Panc1 (cell line): Measurements from ENCODE around the gene NPL. TPM values are rescaled to one million over a fixed set of nuclear protein-coding genes. Genes with fewer than 3 reads are reported as not detected.

Experiments
- ATAC-seq: fragments of 200-7000 bp; cut with Tn5 transposase; 2 replicates; pipeline ENCODE4 v1.9.1; 2020; ENCODE audit warnings: mild to moderate bottlenecking, moderate library complexity
- BruUV-seq: library from RNA; stranded (reverse); fragments of 400-500 nt; replicated peaks from 2 replicates; lab custom pipeline; 2021; lab: Mats Ljungman, UMichigan
- CTCF ChIA-PET: fragments of 300-600 bp; sonication (Branson Sonifier 250); formaldehyde crosslinking; loops from one replicate; lab custom pipeline; 2022; ENCODE audit warnings: antibody characterized with exemption; lab: Charles Lee
- POLR2A ChIA-PET: fragments of 300-600 bp; sonication (Branson Sonifier 250); formaldehyde crosslinking; loops from one replicate; lab custom pipeline; 2022; ENCODE audit warnings: antibody characterized with exemption; lab: Charles Lee
- DNase-seq: peaks from one replicate; pipeline ENCODE4 v3.0.0-alpha.2; 2010; ENCODE audit warnings: low read depth, low spot score
- H3K27ac ChIP-seq: 2 replicates; pipeline ENCODE4 v1.5.1; 2011; ENCODE audit warnings: mild to moderate bottlenecking, low read length, inconsistent platforms
- H3K27me3 ChIP-seq: fragments of 200-500 bp; sonication (Bioruptor generic); 2 replicates; pipeline ENCODE4 v1.6.0; 2014; ENCODE audit warnings: low read length, inconsistent platforms; ENCODE audit not compliant: control insufficient read depth, insufficient read depth
- H3K36me3 ChIP-seq: fragments of 200-500 bp; sonication (Bioruptor generic); 2 replicates; pipeline ENCODE4 v1.5.1; 2014; ENCODE audit warnings: inconsistent platforms, mild to moderate bottlenecking, low read length, moderate library complexity; ENCODE audit not compliant: control insufficient read depth, insufficient read depth
- H3K4me1 ChIP-seq: 2 replicates; pipeline ENCODE4 v1.5.1; 2011; ENCODE audit warnings: inconsistent platforms, mild to moderate bottlenecking, low read length, moderate library complexity; ENCODE audit not compliant: control insufficient read depth, insufficient read depth
- H3K4me3 ChIP-seq, 2 experiments: 2 replicates each; pipeline ENCODE4 v1.5.1; 2011 to 2012; ENCODE audit warnings: low read depth in 2 of 2, low read length in 2 of 2, mild to moderate bottlenecking in 2 of 2, inconsistent platforms in 1 of 2, moderate library complexity in 1 of 2
- H3K9me3 ChIP-seq: fragments of 200-500 bp; sonication (Bioruptor generic); 2 replicates; pipeline ENCODE4 v1.5.1; 2014; ENCODE audit warnings: low read depth, mild to moderate bottlenecking, inconsistent platforms, low read length, moderate library complexity; ENCODE audit not compliant: control insufficient read depth, insufficient read depth
- POLR2AphosphoS5 ChIP-seq: IDR thresholded peaks from 2 replicates; pipeline ENCODE4 v1.6.1; 2012; ENCODE audit warnings: mild to moderate bottlenecking, low read depth, low read length, moderate library complexity
- SIN3A ChIP-seq: IDR thresholded peaks from 2 replicates; pipeline ENCODE4 v1.6.1; 2012; ENCODE audit warnings: low read depth, mild to moderate bottlenecking, low read length, moderate library complexity, borderline replicate concordance; ENCODE audit not compliant: insufficient read depth
- TCF7L2 ChIP-seq: IDR thresholded peaks from 2 replicates; pipeline ENCODE4 v1.6.1; 2011; ENCODE audit warnings: mild to moderate bottlenecking, low read depth, low read length, inconsistent platforms
- in situ Hi-C: cut with HindIII; loops from 2 replicates; pipeline ENCODE4 v1.10.0; 2016; ENCODE audit warnings: low sequenced_read_pairs, low pct_unique_long_range_greater_than_20kb
- intact Hi-C: fragments of 100-400 bp; cut with micrococcal nuclease; formaldehyde crosslinking; loops from one replicate; pipeline ENCODE4 v1.10.0; 2022; ENCODE audit not compliant: unreplicated experiment
- total RNA-seq: library from RNA; stranded (reverse); gene quantifications from one replicate; pipeline ENCODE4 v1.2.1, GENCODE V29; 2021; ENCODE audit not compliant: unreplicated experiment
- TF ChIP-seq, protein P1 (sequence below): fragments of 450-650 bp; IDR thresholded peaks from 2 replicates; pipeline ENCODE4 v1.5.1; 2017; ENCODE audit warnings: mild to moderate bottlenecking
- TF ChIP-seq, protein P2 (sequence below), 2 experiments: IDR thresholded peaks; 2 replicates each; pipeline ENCODE4 v1.6.1; 2011 to 2012; ENCODE audit warnings: low read depth in 2 of 2, control low read depth in 1 of 2, low read length in 1 of 2, mild to moderate bottlenecking in 1 of 2, moderate library complexity in 1 of 2; ENCODE audit not compliant: insufficient read depth in 1 of 2

Gene NPL
- total RNA-seq, 1 experiment from 2014 or later, result 0.90 TPM

DNA sequence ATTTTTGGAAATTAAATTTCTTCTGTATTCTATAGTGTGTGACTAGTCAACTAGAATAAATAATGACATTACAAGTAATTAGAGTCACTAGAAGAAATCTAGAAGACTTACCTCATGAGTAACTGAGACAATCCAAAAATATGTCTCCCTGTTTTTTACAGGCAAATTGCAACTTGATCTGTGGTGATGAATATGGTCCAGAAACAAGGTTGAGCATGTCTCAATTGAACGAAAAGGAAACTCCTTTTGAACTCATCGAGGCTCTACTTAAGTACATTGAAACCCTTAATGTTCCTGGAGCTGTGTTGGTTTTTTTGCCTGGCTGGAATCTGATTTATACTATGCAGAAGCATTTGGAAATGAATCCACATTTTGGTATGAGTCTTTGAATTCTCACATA lies 86.3 kb downstream of the NPL start:
- Histone ChIP-seq H3K4me3 (no peak overlapping the region), H3K4me1 (no peaks in the 10 kb centered on the region), H3K36me3 (peaks cover 94% of the 10 kb centered on the region), H3K9me3 (no peaks in the 10 kb centered on the region), H3K27ac (no peak overlapping the region), H3K27me3 (no peaks in the 10 kb centered on the region)
- ATAC-seq (no peak), DNase-seq (no peak)
- TF ChIP-seq SIN3A (no peak), TCF7L2 (no peak), POLR2AphosphoS5 (no peak)
- TF ChIP-seq, protein P1, sequence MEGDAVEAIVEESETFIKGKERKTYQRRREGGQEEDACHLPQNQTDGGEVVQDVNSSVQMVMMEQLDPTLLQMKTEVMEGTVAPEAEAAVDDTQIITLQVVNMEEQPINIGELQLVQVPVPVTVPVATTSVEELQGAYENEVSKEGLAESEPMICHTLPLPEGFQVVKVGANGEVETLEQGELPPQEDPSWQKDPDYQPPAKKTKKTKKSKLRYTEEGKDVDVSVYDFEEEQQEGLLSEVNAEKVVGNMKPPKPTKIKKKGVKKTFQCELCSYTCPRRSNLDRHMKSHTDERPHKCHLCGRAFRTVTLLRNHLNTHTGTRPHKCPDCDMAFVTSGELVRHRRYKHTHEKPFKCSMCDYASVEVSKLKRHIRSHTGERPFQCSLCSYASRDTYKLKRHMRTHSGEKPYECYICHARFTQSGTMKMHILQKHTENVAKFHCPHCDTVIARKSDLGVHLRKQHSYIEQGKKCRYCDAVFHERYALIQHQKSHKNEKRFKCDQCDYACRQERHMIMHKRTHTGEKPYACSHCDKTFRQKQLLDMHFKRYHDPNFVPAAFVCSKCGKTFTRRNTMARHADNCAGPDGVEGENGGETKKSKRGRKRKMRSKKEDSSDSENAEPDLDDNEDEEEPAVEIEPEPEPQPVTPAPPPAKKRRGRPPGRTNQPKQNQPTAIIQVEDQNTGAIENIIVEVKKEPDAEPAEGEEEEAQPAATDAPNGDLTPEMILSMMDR, result no peak
- TF ChIP-seq, protein P2, sequence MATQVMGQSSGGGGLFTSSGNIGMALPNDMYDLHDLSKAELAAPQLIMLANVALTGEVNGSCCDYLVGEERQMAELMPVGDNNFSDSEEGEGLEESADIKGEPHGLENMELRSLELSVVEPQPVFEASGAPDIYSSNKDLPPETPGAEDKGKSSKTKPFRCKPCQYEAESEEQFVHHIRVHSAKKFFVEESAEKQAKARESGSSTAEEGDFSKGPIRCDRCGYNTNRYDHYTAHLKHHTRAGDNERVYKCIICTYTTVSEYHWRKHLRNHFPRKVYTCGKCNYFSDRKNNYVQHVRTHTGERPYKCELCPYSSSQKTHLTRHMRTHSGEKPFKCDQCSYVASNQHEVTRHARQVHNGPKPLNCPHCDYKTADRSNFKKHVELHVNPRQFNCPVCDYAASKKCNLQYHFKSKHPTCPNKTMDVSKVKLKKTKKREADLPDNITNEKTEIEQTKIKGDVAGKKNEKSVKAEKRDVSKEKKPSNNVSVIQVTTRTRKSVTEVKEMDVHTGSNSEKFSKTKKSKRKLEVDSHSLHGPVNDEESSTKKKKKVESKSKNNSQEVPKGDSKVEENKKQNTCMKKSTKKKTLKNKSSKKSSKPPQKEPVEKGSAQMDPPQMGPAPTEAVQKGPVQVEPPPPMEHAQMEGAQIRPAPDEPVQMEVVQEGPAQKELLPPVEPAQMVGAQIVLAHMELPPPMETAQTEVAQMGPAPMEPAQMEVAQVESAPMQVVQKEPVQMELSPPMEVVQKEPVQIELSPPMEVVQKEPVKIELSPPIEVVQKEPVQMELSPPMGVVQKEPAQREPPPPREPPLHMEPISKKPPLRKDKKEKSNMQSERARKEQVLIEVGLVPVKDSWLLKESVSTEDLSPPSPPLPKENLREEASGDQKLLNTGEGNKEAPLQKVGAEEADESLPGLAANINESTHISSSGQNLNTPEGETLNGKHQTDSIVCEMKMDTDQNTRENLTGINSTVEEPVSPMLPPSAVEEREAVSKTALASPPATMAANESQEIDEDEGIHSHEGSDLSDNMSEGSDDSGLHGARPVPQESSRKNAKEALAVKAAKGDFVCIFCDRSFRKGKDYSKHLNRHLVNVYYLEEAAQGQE (IDR thresholded peaks at IDR 0.05; ENCODE audit: insufficient read depth in 1 of 2, low read depth in 2 of 2, low read length in 1 of 2), result no peak
- in situ Hi-C loops, result no loop called here
- intact Hi-C loops, result no loop called here
- ChIA-PET POLR2A (interaction anchor here (0.5 kb wide), 1 partner anchor 29 kb away, joined by 3 read pairs; no protein-coding TSS in a partner anchor), CTCF (no interaction called here)
- BruUV-seq, result no TSS peak

DNA sequence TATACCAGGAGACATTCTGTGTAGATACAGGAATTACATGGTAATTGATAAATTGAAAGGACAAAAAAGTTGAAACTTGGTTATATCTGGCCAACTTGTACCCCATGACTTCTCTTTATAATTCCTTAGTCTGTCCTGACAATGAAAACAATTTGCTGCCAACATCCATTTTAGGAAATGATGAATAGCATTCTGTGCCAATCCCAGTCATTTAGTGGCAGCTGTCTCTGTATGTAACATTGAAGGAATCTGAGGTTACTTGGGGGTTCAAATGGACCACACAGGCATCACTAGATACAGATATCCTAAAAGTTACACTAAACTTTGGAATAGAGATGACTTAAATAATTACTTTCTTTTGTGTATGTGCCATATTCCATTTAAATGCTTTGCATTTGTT lies 87.8 kb downstream of the NPL start:
- POLR2A ChIA-PET, result no interaction called here
- ATAC-seq (no peak), DNase-seq (no peak)
- no peaks in the 10 kb centered on the region for H3K27me3 ChIP-seq
- no peaks in the 10 kb centered on the region for H3K9me3 ChIP-seq
- H3K27ac ChIP-seq, result no peak overlapping the region
- in situ Hi-C loops, result no loop called here
- no peak overlapping the region for H3K4me3 ChIP-seq
- no TSS peak for BruUV-seq
- H3K36me3 ChIP-seq, result peaks cover 98% of the 10 kb centered on the region
- TF ChIP-seq SIN3A (no peak), POLR2AphosphoS5 (no peak), TCF7L2 (no peak)
- TF ChIP-seq, protein P1, result no peak
- TF ChIP-seq, protein P2 (IDR thresholded peaks at IDR 0.05; ENCODE audit: insufficient read depth in 1 of 2, low read depth in 2 of 2, low read length in 1 of 2), result no peak
- intact Hi-C loops, result no loop called here
- H3K4me1 ChIP-seq, result no peaks in the 10 kb centered on the region
- CTCF ChIA-PET, result no interaction called here
